ENCODE data around the gene UQCRC1.

DNA sequence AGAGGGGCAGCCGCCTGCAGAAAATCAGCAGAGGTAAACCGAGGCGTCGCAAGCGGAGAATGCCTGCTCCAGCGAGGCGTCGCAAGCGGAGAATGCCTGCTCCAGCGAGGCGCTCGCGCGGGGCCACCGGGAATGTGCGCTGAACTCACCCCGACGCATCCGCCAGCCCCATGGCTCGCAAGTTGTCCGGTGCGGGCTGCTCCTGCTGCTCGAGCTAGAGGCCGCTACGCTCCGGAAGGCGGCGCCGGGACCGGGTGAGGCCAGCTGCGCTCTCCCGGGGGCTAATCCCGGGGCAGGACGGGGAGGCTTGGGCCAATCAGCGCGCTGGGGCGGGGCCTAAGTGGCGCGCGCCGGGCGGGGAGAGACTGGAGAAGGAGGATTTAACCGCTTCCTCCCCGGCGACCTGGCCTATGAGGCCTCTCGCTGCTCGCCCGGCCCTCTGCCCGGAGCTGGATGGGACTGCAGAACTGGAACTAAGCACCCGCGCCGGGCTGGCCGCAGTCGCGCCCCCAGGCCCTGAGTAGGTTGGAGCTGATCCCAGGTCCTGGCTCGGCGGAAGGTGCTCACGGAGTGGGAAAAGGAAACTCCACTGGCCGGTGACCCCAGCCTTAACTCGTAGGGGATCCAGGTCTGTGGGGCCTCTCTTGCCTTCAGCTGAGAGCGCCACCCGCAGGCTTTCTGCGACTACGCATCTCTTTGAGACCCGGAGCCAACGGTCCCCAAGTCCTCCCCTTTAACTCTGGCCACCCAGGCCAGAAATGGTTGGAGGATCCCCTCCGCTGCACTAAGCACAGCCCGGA, 26.0 kb upstream of the UQCRC1 start, which contains the start of gene SLC26A6:
- TF ChIP-seq ZNF274 (IDR thresholded peaks at IDR 0.05; ENCODE audit: low read depth, low read length) (no peak), YY1 (IDR thresholded peaks at IDR 0.05; ENCODE audit: insufficient read depth, insufficient read length) (no peak), SUZ12 (IDR thresholded peaks at IDR 0.05; ENCODE audit: extremely low read depth, insufficient read depth, insufficient read length) (no peak)
